BLaER1 treated with 17β-estradiol and CSF1 and Interleukin-3, amounts not matched to agents 10 nM and 100 nM (cell line): Measurements from ENCODE around the gene DCTN5.
"Not testable (repeated sequence)": the region's sequence is repeated elsewhere in the genome, so short reads cannot be mapped to it uniquely, and the experiment has no call there.

Source experiments
- H3K27ac ChIP-seq, 11 experiments: shearing (Covaris generic); formaldehyde crosslinking; 2 replicates each; pipeline ENCODE4 v1.8.1; 2022
- H3K27me3 ChIP-seq, 11 experiments: shearing (Covaris generic); formaldehyde crosslinking; 2 replicates each; pipeline ENCODE4 v1.8.1; 2022
- H3K36me3 ChIP-seq, 11 experiments: shearing (Covaris generic); formaldehyde crosslinking; 2 replicates each; pipeline ENCODE4 v1.8.1; 2022
- H3K4me1 ChIP-seq, 10 experiments: shearing (Covaris generic); formaldehyde crosslinking; 2 replicates each; pipeline ENCODE4 v1.8.1; 2022
- H3K4me2 ChIP-seq, 11 experiments: shearing (Covaris generic); formaldehyde crosslinking; 2 replicates each; pipeline ENCODE4 v1.8.1; 2022
- H3K4me3 ChIP-seq, 10 experiments: shearing (Covaris generic); formaldehyde crosslinking; 2 replicates each; pipeline ENCODE4 v1.8.1; 2022
- H3K9ac ChIP-seq, 11 experiments: shearing (Covaris generic); formaldehyde crosslinking; 2 replicates each; pipeline ENCODE4 v1.8.1; 2022
- H3K9me3 ChIP-seq, 11 experiments: shearing (Covaris generic); formaldehyde crosslinking; replicated peaks in 1 of 11; 2 replicates each; pipeline ENCODE4 v1.8.1; 2022
- H4K20me1 ChIP-seq, 11 experiments: shearing (Covaris generic); formaldehyde crosslinking; 2 replicates each; pipeline ENCODE4 v1.8.1; 2022
- Cebpa-rat ChIP-seq, 11 experiments: shearing (Covaris generic); IDR thresholded peaks; 2 replicates each; pipeline ENCODE4 v1.8.1; 2022

The DCTN5 gene

GRCh38 chr16:23609929-23610328 is 31.3 kb upstream of the DCTN5 start:
- Histone ChIP-seq H3K27me3 (no peaks in the 10 kb centered on the region), H3K9ac (no peak overlapping the region), H3K4me1 (peaks cover 0 to 19% (median 0%) of the 10 kb centered on the region in 10 experiments; a peak in 6 of 20 replicates), H3K4me2 (no peak overlapping the region), H3K9me3 (no peaks in the 10 kb centered on the region), H3K27ac (no peak overlapping the region), H3K4me3 (no peak overlapping the region), H4K20me1 (peaks cover 0 to 5% (median 0%) of the 10 kb centered on the region in 11 experiments; a peak in 2 of 22 replicates), H3K36me3 (peaks cover 72 to 99% (median 88%) of the 10 kb centered on the region in 11 experiments)
- no peak for TF ChIP-seq Cebpa-rat (IDR thresholded peaks at IDR 0.05)

DNA sequence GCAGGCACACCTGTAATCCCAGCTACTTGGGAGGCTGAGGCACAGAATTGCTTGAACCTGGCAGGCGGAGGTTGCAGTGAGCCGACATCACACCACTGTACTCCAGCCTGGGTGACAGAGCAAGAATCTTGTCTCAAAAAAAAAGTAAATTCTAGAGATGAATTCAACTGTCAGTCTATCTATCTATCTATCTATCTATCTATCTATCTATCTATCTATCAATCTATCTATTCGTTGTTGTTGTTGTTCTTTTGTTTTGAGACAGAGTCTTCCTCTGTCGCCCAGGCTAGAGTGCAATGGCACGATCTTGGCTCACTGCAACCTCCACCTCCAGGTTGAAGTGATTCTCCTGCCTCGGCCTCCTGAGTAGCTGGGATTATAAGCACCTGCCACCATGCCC is 30.4 kb upstream of the DCTN5 start:
- Histone ChIP-seq H3K4me1 (peaks cover 0 to 19% (median 0%) of the 10 kb centered on the region in 10 experiments; a peak in 6 of 20 replicates), H3K36me3 (peaks cover 73 to 99% (median 88%) of the 10 kb centered on the region in 11 experiments)
- H3K4me3 ChIP-seq, H3K9ac ChIP-seq, H3K27me3 ChIP-seq, H3K9me3 ChIP-seq, H3K27ac ChIP-seq, H4K20me1 ChIP-seq, H3K4me2 ChIP-seq: not testable (repeated sequence)

DNA sequence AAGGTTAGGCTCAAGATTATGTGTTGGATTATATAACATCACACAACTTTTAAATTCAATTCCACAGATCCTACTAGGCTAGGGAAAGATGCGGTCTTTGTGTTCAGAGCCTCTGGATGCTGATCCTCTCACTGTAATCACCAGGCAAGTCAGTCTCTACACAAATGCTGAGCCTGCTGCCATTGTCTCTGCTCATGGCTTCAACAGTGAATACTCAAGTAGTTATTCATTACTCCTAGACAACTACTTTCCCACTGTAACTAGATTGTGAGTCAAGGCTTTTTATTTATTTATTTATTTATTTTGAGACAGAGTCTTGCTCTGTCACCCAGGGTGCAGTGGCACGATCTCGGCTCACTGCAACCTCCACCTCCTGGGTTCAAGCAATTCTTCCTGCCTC is 29.3 kb upstream of the DCTN5 start:
- H3K4me1 ChIP-seq: peaks cover 0 to 19% (median 0%) of the 10 kb centered on the region in 10 experiments; a peak in 6 of 20 replicates
- H3K9me3 ChIP-seq: no peaks in the 10 kb centered on the region
- H3K4me2 ChIP-seq: no peak overlapping the region
- H3K4me3 ChIP-seq: no peak overlapping the region
- no peak for TF ChIP-seq Cebpa-rat (IDR thresholded peaks at IDR 0.05)
- no peaks in the 10 kb centered on the region; a peak in 1 of 22 replicates for H4K20me1 ChIP-seq
- no peak overlapping the region for H3K9ac ChIP-seq
- H3K27ac ChIP-seq: no peak overlapping the region
- H3K36me3 ChIP-seq: peaks cover 73 to 99% (median 89%) of the 10 kb centered on the region in 11 experiments
- H3K27me3 ChIP-seq: no peaks in the 10 kb centered on the region

DNA sequence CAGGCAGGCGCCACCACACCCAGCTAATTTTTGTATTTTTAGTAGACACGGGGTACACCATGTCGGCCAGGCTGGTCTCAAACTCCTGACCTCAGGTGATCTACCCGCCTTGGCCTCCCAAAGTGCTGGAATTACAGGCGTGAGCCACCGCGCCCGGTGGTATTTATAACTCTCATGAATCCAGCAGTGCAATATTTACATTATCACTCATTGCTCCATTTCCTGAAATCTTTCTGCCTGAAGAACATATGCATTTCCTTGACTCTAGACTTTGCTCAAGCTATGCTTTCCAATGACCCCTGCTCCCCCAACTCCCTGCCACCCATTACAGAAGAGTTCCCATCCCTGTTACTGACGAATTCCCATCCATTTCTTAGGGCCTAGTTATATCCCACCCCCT is 25.5 kb upstream of the DCTN5 start:
- 0 out of 22 replicates have a peak, but pooled peaks cover 0 to 8% (median 0%) of the 10 kb centered on the region in 11 experiments for H4K20me1 ChIP-seq
- no peak for TF ChIP-seq Cebpa-rat (IDR thresholded peaks at IDR 0.05)
- no peak overlapping the region for H3K4me3 ChIP-seq
- H3K4me2 ChIP-seq: no peak overlapping the region
- H3K9me3 ChIP-seq: no peaks in the 10 kb centered on the region
- H3K9ac ChIP-seq: no peak overlapping the region
- H3K4me1 ChIP-seq: no peaks in the 10 kb centered on the region
- no peaks in the 10 kb centered on the region for H3K27me3 ChIP-seq
- H3K36me3 ChIP-seq: peaks cover 87 to 99% (median 95%) of the 10 kb centered on the region in 11 experiments
- no peak overlapping the region for H3K27ac ChIP-seq

- Histone ChIP-seq H3K4me3 (no peak overlapping the region), H3K9ac (no peak overlapping the region), H3K4me1 (no peaks in the 10 kb centered on the region), H3K4me2 (no peak overlapping the region), H3K27me3 (no peaks in the 10 kb centered on the region), H3K9me3 (no peaks in the 10 kb centered on the region), H3K27ac (no peak overlapping the region), H4K20me1 (0 out of 22 replicates have a peak, but pooled peaks cover 0 to 8% (median 0%) of the 10 kb centered on the region in 11 experiments), H3K36me3 (peaks cover 92 to 100% (median 96%) of the 10 kb centered on the region in 11 experiments)
- TF ChIP-seq Cebpa-rat (IDR thresholded peaks at IDR 0.05): no peak
Measured at GRCh38 chr16:23624092-23624491, 17.2 kb upstream of the DCTN5 start.

- no peaks in the 10 kb centered on the region for H3K9me3 ChIP-seq
- H3K27me3 ChIP-seq: no peaks in the 10 kb centered on the region
Measured at GRCh38 chr16:23629516-23629915, 11.8 kb upstream of the DCTN5 start.

GRCh38 chr16:23631874-23632273 is 9.4 kb upstream of the DCTN5 start:
- H3K4me1 ChIP-seq, H3K4me3 ChIP-seq, H3K4me2 ChIP-seq, H3K9ac ChIP-seq, H3K27ac ChIP-seq, H3K27me3 ChIP-seq, H3K9me3 ChIP-seq: not testable (repeated sequence)
- H3K36me3 ChIP-seq: peaks cover 82 to 99% (median 89%) of the 10 kb centered on the region in 11 experiments
- H4K20me1 ChIP-seq: peaks cover 0 to 16% (median 0%) of the 10 kb centered on the region in 11 experiments; a peak in 4 of 22 replicates

More at GRCh38 chr16:23629516-23629915, 11.8 kb upstream of the DCTN5 start:
- Histone ChIP-seq H4K20me1 (peaks cover 0 to 16% (median 0%) of the 10 kb centered on the region in 11 experiments; a peak in 4 of 22 replicates), H3K4me2 (no peak overlapping the region), H3K4me3 (no peak overlapping the region), H3K36me3 (peaks cover 85 to 99% (median 91%) of the 10 kb centered on the region in 11 experiments), H3K9ac (no peak overlapping the region; a peak in 1 of 22 replicates), H3K27ac (no peak overlapping the region), H3K4me1 (no peaks in the 10 kb centered on the region)
- no peak for TF ChIP-seq Cebpa-rat (IDR thresholded peaks at IDR 0.05)

GRCh38 chr16:23634461-23635036 is 6.7 kb upstream of the DCTN5 start:
- Histone ChIP-seq H3K27me3 (no peaks in the 10 kb centered on the region), H4K20me1 (peaks cover 0 to 16% (median 0%) of the 10 kb centered on the region in 11 experiments; a peak in 4 of 22 replicates), H3K9me3 (no peaks in the 10 kb centered on the region), H3K9ac (no peak overlapping the region), H3K4me2 (no peak overlapping the region), H3K27ac (no peak overlapping the region), H3K4me1 (peaks cover 0 to 14% (median under 1%) of the 10 kb centered on the region in 10 experiments; a peak in 12 of 20 replicates), H3K4me3 (no peak overlapping the region), H3K36me3 (peaks cover 74 to 94% (median 86%) of the 10 kb centered on the region in 11 experiments)
- TF ChIP-seq Cebpa-rat (IDR thresholded peaks at IDR 0.05): no peak

DNA sequence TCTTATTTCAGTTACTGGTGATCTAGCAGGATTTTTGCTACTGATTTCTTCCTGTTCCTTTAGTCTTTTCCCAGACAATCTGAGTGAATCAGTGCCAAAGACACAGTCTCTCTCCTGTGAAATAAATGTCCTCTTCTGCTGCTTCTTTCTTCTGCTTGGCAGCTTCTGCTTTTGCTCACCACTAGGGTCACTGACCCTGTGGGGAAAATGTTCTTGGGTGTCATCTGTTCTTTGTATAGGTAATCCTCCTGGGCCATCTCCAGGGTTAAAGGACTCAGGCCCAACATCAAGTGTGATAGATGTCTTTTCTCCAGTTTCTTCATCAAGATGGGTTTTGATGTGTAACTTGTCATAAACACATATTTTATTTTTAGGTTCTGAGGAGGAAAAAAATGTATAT is 5.3 kb upstream of the DCTN5 start:
- no peak overlapping the region for H3K4me2 ChIP-seq
- no peak overlapping the region for H3K27ac ChIP-seq
- H3K9me3 ChIP-seq: no peaks in the 10 kb centered on the region
- peak overlapping the region in 1 of 11 experiments; percentile 62; a peak in 1 of 22 replicates for H3K9ac ChIP-seq
- H4K20me1 ChIP-seq: peaks cover 0 to 16% (median 0%) of the 10 kb centered on the region in 11 experiments; a peak in 3 of 22 replicates
- H3K4me3 ChIP-seq: no peak overlapping the region
- H3K36me3 ChIP-seq: peaks cover 64 to 81% (median 74%) of the 10 kb centered on the region in 11 experiments
- TF ChIP-seq Cebpa-rat (IDR thresholded peaks at IDR 0.05): no peak
- H3K27me3 ChIP-seq: no peaks in the 10 kb centered on the region
- H3K4me1 ChIP-seq: peaks cover 10 to 25% (median 11%) of the 10 kb centered on the region in 10 experiments

GRCh38 chr16:23640615-23640930 is 693 bp upstream of the DCTN5 start:
- H3K4me2 ChIP-seq: peak overlapping the region; percentile 84 to 98 (median 93)
- TF ChIP-seq Cebpa-rat (IDR thresholded peaks at IDR 0.05): no peak
- H3K9ac ChIP-seq: peak overlapping the region; percentile 88 to 96 (median 94)
- peak overlapping the region; percentile 66 to 96 (median 92) for H3K27ac ChIP-seq
- peaks cover 25 to 38% (median 26%) of the 10 kb centered on the region in 10 experiments for H3K4me1 ChIP-seq
- peaks cover 47 to 64% (median 58%) of the 10 kb centered on the region in 11 experiments for H3K36me3 ChIP-seq
- H3K4me3 ChIP-seq: peak overlapping the region; percentile 71 to 97 (median 90)
- no peaks in the 10 kb centered on the region for H3K9me3 ChIP-seq
- no peaks in the 10 kb centered on the region for H3K27me3 ChIP-seq
- H4K20me1 ChIP-seq: peaks cover 0 to 14% (median 0%) of the 10 kb centered on the region in 11 experiments; a peak in 7 of 22 replicates
